A673 (cell line): ENCODE data around the gene SPECC1L. TPM values are rescaled to one million over a fixed set of nuclear protein-coding genes. Genes with fewer than 3 reads are reported as not detected.

Experiments
- BruUV-seq: library from RNA; stranded (reverse); fragments of 400-500 nt; replicated peaks from 2 replicates; lab custom pipeline; 2021; lab: Mats Ljungman, UMichigan
- CTCF ChIA-PET: fragments of 300-600 bp; sonication (Branson Sonifier 250); formaldehyde crosslinking; loops from one replicate; lab custom pipeline; 2022; ENCODE audit warnings: antibody characterized with exemption; lab: Charles Lee
- POLR2A ChIA-PET: fragments of 300-600 bp; sonication (Branson Sonifier 250); formaldehyde crosslinking; loops from one replicate; lab custom pipeline; 2022; ENCODE audit warnings: antibody characterized with exemption; ENCODE audit not compliant: low non-redundant PET; lab: Charles Lee
- DNase-seq: peaks from one replicate; pipeline ENCODE4 v3.0.0-alpha.2; 2015; ENCODE audit warnings: low spot score
- H3K27ac ChIP-seq: fragments of 200-600 bp; sonication (generic); 2 replicates; pipeline ENCODE4 v1.5.1; 2016; ENCODE audit warnings: mixed run types, low read depth, mild to moderate bottlenecking, mixed read lengths, antibody characterized with exemption, low read length; ENCODE audit not compliant: poor library complexity, severe bottlenecking
- H3K27me3 ChIP-seq: fragments of 200-600 bp; sonication (generic); replicated peaks from 2 replicates; pipeline ENCODE4 v1.6.1; 2017; ENCODE audit warnings: mixed run types, low read depth, mild to moderate bottlenecking, mixed read lengths, antibody characterized with exemption, low read length; ENCODE audit not compliant: insufficient read depth, poor library complexity
- H3K36me3 ChIP-seq: fragments of 200-600 bp; sonication (generic); 2 replicates; pipeline ENCODE4 v1.6.1; 2016; ENCODE audit warnings: mixed run types, mild to moderate bottlenecking, mixed read lengths, antibody characterized with exemption, low read length; ENCODE audit not compliant: insufficient read depth, poor library complexity, severe bottlenecking
- H3K4me1 ChIP-seq: fragments of 200-600 bp; sonication (generic); 2 replicates; pipeline ENCODE4 v1.6.1; 2017; ENCODE audit warnings: mixed run types, mild to moderate bottlenecking, mixed read lengths, antibody characterized with exemption, low read length; ENCODE audit not compliant: insufficient read depth, poor library complexity, severe bottlenecking
- H3K4me3 ChIP-seq: fragments of 200-600 bp; sonication (generic); 2 replicates; pipeline ENCODE4 v1.5.1; 2016; ENCODE audit warnings: low read depth, mixed run types, mild to moderate bottlenecking, mixed read lengths, low read length; ENCODE audit not compliant: poor library complexity, severe bottlenecking
- H3K9me3 ChIP-seq: fragments of 200-600 bp; sonication (generic); 2 replicates; pipeline ENCODE4 v1.6.1; 2016; ENCODE audit warnings: mixed run types, low read depth, mild to moderate bottlenecking, mixed read lengths, antibody characterized with exemption, low read length; ENCODE audit not compliant: poor library complexity, severe bottlenecking
- EZH2 ChIP-seq: fragments of 200-600 bp; sonication (generic); IDR thresholded peaks from 2 replicates; pipeline ENCODE4 v1.6.1; 2017; ENCODE audit warnings: borderline replicate concordance, low read depth, mild to moderate bottlenecking, mixed read lengths, antibody characterized with exemption, low read length; ENCODE audit not compliant: poor library complexity, severe bottlenecking
- intact Hi-C: fragments of 100-400 bp; cut with micrococcal nuclease; formaldehyde crosslinking; loops from one replicate; pipeline ENCODE4 v1.10.0; 2022; ENCODE audit not compliant: unreplicated experiment
- total RNA-seq: library from RNA; stranded (reverse); gene quantifications from 2 replicates; pipeline ENCODE4 v1.2.3, GENCODE V29; 2021
- TF ChIP-seq, protein P1 (sequence below): fragments of 300-800, 200-600 bp; sonication (generic); conservative IDR thresholded peaks from 2 replicates; pipeline ENCODE4 v1.5.1; 2017; ENCODE audit warnings: low read depth, mild to moderate bottlenecking, antibody characterized with exemption, low read length, moderate library complexity, mixed read lengths

The SPECC1L gene
- total RNA-seq, 1 experiment from 2014 or later: 56.7 TPM

DNA sequence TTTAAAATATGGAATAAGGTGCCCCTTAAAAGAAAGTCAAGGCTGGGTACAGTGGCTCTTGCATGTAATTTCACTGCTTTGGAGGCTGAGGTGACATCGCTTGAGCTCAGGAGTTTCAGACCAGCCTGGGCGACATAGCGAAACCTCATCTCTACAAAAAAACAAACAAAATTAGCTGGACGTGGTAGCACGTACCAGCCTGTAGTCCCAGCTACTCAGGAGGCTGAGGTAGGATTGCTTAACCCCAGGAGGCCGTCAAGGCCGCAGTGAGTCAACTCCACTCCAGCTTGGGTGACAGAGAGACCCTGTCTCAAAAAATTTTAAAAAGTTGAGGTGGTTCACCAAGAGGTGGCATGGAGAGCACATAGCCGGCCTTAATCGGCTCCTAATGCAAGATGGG, 139.1 kb downstream of the SPECC1L start:
- Histone ChIP-seq H3K4me3 (no peak overlapping the region), H3K27me3 (no peaks in the 10 kb centered on the region), H3K4me1 (no peaks in the 10 kb centered on the region), H3K27ac (no peak overlapping the region), H3K9me3 (no peaks in the 10 kb centered on the region), H3K36me3 (peaks cover 10% of the 10 kb centered on the region)
- BruUV-seq: no TSS peak
- ChIA-PET CTCF (interaction anchor here (0.6 kb wide), 1 partner anchor 29 kb away, joined by 15 read pairs; no protein-coding TSS in a partner anchor), POLR2A (no interaction called here)
- no peak for DNase-seq
- intact Hi-C loops: no loop called here
- TF ChIP-seq, protein P1, sequence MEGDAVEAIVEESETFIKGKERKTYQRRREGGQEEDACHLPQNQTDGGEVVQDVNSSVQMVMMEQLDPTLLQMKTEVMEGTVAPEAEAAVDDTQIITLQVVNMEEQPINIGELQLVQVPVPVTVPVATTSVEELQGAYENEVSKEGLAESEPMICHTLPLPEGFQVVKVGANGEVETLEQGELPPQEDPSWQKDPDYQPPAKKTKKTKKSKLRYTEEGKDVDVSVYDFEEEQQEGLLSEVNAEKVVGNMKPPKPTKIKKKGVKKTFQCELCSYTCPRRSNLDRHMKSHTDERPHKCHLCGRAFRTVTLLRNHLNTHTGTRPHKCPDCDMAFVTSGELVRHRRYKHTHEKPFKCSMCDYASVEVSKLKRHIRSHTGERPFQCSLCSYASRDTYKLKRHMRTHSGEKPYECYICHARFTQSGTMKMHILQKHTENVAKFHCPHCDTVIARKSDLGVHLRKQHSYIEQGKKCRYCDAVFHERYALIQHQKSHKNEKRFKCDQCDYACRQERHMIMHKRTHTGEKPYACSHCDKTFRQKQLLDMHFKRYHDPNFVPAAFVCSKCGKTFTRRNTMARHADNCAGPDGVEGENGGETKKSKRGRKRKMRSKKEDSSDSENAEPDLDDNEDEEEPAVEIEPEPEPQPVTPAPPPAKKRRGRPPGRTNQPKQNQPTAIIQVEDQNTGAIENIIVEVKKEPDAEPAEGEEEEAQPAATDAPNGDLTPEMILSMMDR: no peak
- TF ChIP-seq EZH2: no peak

DNA sequence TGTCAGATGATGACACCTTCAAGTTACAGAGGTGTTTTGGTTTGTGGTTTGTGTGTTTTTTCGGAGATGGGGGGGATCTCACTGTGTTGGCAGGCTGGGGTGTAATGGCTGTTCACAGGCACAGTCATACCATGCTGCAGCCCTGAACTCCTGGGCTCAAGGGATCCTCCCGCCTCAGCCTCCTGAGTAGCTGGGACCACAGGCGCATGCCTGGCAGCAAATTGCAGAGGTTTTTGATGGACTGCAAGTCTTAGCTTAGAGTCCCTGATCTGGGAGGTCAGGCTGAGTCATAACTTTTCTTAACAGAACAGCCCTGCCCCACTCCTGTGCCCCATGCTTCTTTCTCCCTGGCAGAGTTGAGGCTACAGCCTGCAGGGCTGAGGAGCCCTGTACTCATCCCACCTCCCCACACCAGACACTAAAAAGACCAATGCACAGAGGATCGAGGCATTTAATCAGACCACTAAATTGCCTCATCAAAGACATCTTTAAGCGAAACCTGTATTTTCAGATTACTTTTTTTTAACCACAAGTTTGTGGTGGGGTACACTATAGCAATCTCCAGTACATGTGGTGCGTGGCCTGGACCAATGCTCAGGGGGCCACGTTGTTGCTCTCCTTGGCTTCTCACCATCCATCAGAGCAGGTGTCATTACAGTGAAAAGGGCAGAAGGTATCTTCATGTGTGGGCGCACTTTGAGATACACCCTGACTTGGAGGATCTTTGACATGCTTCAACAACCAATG, 139.7 kb downstream of the SPECC1L start:
- no peaks in the 10 kb centered on the region for H3K4me1 ChIP-seq
- BruUV-seq: no TSS peak
- no peaks in the 10 kb centered on the region for H3K9me3 ChIP-seq
- ChIA-PET CTCF (no interaction called here), POLR2A (no interaction called here)
- H3K27me3 ChIP-seq: no peaks in the 10 kb centered on the region
- H3K4me3 ChIP-seq: no peak overlapping the region
- no peak for TF ChIP-seq EZH2
- TF ChIP-seq, protein P1: no peak
- intact Hi-C loops: no loop called here
- H3K36me3 ChIP-seq: peaks cover 6% of the 10 kb centered on the region
- no peak overlapping the region for H3K27ac ChIP-seq
- DNase-seq: no peak

DNA sequence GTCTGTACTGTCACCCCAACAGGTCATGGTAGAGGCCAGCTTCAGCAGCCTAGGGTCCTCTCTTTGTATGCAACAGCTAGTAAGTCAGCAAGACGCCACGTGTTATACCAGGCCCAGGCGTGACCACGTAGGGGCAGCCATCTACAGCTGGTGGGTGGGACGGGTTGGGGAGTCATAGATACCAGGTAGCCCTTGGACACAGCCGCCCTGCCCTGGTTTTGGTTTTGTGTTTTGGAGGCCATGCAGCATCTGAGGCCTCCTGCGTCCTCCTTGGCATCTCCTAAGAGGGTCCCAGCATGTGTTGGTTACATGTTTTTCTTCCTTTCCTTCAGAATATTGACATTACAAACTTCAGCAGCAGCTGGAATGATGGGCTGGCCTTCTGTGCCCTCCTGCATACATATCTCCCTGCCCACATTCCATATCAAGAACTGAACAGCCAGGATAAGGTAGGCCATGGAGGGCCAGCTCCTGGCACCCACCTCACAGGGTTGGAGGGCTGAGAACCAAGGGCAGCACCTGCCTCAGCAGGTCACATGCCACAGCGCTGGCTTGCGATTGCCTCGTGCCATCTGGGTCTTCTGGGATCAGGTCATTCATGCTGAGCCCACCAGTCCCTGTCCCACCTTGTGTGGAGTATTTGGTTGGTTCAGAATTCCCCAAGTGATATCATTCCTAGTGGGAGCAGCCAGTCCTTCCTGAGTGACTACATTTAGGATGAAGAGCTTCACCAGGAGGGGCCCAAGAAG, 140.8 kb downstream of the SPECC1L start:
- TF ChIP-seq, protein P1: no peak
- no peak for TF ChIP-seq EZH2
- no peak for DNase-seq
- no peaks in the 10 kb centered on the region for H3K9me3 ChIP-seq
- H3K4me1 ChIP-seq: no peaks in the 10 kb centered on the region
- H3K4me3 ChIP-seq: no peak overlapping the region
- ChIA-PET POLR2A (no interaction called here), CTCF (interaction anchor here (0.7 kb wide), 1 partner anchor 56 kb away, joined by 6 read pairs; no protein-coding TSS in a partner anchor)
- BruUV-seq: no TSS peak
- H3K36me3 ChIP-seq: peaks cover 10% of the 10 kb centered on the region
- H3K27ac ChIP-seq: no peak overlapping the region
- no peaks in the 10 kb centered on the region for H3K27me3 ChIP-seq
- intact Hi-C loops: no loop called here
